ENCODE data around the gene MALRD1. TPM values are rescaled to one million over a fixed set of nuclear protein-coding genes. Genes with fewer than 3 reads are reported as not detected.

The MALRD1 gene
- total RNA-seq, 4 donors from 2014 or later = 0.33 to 7.5 (median 1.1) TPM

DNA sequence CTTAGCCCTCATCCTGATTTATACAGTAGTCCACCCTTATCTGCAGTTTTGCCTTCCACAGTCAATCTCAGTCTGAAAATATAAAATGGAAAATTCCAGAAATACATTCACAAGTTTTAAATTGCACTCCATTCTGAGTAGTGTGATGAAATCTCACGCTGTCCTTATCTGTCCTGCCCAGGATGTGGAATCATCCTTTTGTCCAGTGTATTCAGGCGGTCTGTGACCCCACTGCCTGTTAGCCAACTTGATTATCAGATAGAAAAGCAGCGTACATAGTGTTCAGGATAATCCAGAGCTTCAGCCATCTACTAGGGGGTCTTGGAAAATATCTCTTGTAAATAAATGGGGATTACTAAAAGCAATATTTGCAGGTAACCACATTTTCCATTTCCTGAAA, 146.3 kb downstream of the MALRD1 start:
- 92% methylated on average over 3 of the region's 3 CpGs for WGBS

DNA sequence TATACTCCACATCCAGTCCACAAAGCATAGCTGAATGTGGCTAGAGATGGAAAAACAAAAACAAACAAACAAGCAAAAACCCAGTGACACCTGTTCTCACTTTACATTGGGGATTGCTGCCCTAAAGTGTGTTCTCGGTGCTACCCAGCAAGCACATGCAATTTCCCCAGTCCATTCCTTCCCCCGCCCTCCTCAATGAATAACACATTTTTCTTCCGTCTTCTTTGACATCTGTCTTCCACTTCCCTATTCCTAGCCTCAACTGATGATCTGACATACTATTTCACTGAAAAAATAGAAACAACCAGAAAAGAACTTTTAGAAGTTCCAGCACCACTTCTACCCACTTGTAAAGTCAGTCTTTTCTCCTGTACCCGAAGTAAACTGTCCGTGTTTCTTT, 147.1 kb downstream of the MALRD1 start:
- H3K27me3 ChIP-seq = no peaks in the 10 kb centered on the region
- H3K4me3 ChIP-seq = no peak overlapping the region
- TF ChIP-seq, protein P1, sequence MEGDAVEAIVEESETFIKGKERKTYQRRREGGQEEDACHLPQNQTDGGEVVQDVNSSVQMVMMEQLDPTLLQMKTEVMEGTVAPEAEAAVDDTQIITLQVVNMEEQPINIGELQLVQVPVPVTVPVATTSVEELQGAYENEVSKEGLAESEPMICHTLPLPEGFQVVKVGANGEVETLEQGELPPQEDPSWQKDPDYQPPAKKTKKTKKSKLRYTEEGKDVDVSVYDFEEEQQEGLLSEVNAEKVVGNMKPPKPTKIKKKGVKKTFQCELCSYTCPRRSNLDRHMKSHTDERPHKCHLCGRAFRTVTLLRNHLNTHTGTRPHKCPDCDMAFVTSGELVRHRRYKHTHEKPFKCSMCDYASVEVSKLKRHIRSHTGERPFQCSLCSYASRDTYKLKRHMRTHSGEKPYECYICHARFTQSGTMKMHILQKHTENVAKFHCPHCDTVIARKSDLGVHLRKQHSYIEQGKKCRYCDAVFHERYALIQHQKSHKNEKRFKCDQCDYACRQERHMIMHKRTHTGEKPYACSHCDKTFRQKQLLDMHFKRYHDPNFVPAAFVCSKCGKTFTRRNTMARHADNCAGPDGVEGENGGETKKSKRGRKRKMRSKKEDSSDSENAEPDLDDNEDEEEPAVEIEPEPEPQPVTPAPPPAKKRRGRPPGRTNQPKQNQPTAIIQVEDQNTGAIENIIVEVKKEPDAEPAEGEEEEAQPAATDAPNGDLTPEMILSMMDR (IDR thresholded peaks at IDR 0.05) = no peak
- TF ChIP-seq EP300 (IDR thresholded peaks at IDR 0.05) (no peak), POLR2AphosphoS5 (IDR thresholded peaks at IDR 0.05) (no peak), POLR2A (IDR thresholded peaks at IDR 0.05; ENCODE audit: low read depth) (no peak)
- no peak overlapping the region for H3K27ac ChIP-seq (replicated peaks in 1 of 4)
- H3K9me3 ChIP-seq = peaks cover 0 to under 1% (median 0%) of the 10 kb centered on the region in 4 donors
- H3K4me1 ChIP-seq = no peaks in the 10 kb centered on the region
- H3K36me3 ChIP-seq = no peaks in the 10 kb centered on the region
- no peak for DNase-seq (ENCODE audit: extremely low spot score)
- intact Hi-C loops (cut with DNase I) = no loop called here
- WGBS = 93% methylated on average over 5 of the region's 5 CpGs

More for the DNA sequence above, 146.3 kb downstream of the MALRD1 start:
- intact Hi-C loops (cut with DNase I) = no loop called here
- H3K9me3 ChIP-seq = peaks cover 0 to 6% (median 0%) of the 10 kb centered on the region in 4 donors
- no peak overlapping the region for H3K4me3 ChIP-seq
- H3K36me3 ChIP-seq = no peaks in the 10 kb centered on the region
- no peak overlapping the region for H3K27ac ChIP-seq (replicated peaks in 1 of 4)
- no peaks in the 10 kb centered on the region for H3K27me3 ChIP-seq
- no peak for DNase-seq (ENCODE audit: extremely low spot score)
- no peaks in the 10 kb centered on the region for H3K4me1 ChIP-seq
- TF ChIP-seq POLR2AphosphoS5 (IDR thresholded peaks at IDR 0.05) (no peak), POLR2A (IDR thresholded peaks at IDR 0.05; ENCODE audit: low read depth) (no peak), EP300 (IDR thresholded peaks at IDR 0.05) (no peak)
- TF ChIP-seq, protein P1 (IDR thresholded peaks at IDR 0.05) = no peak

DNA sequence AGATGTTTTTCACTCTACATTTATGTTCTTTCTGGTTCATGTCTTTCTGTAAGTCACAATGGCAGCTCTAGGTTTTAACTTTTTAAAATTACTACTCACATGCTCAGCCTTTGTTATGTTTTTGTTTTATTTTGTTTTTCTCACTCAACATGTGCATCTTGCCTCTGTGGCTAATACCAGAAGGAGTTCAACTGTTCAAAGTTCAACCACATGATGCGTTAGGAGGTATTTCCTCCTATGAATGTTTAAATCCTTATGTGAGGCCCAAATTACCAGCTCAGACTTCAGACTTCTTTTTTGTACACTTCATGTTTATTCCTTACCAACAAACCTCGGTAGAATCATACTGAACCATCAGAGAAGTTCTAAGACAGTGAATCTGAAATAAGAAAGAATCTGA, 151.6 kb downstream of the MALRD1 start:
- DNase-seq (ENCODE audit: extremely low spot score) = no peak
- no peak overlapping the region for H3K27ac ChIP-seq (replicated peaks in 1 of 4)
- H3K36me3 ChIP-seq = no peaks in the 10 kb centered on the region
- H3K4me1 ChIP-seq = no peaks in the 10 kb centered on the region
- intact Hi-C loops (cut with DNase I) = no loop called here
- H3K4me3 ChIP-seq = no peak overlapping the region
- 71% methylated on average over 2 of the region's 2 CpGs for WGBS
- H3K27me3 ChIP-seq = no peaks in the 10 kb centered on the region
- H3K9me3 ChIP-seq = no peaks in the 10 kb centered on the region
- TF ChIP-seq, protein P1 (IDR thresholded peaks at IDR 0.05) = no peak
- TF ChIP-seq POLR2A (IDR thresholded peaks at IDR 0.05; ENCODE audit: low read depth) = no peak
- TF ChIP-seq EP300 (IDR thresholded peaks at IDR 0.05) = no peak
- no peak for TF ChIP-seq POLR2AphosphoS5 (IDR thresholded peaks at IDR 0.05)

DNA sequence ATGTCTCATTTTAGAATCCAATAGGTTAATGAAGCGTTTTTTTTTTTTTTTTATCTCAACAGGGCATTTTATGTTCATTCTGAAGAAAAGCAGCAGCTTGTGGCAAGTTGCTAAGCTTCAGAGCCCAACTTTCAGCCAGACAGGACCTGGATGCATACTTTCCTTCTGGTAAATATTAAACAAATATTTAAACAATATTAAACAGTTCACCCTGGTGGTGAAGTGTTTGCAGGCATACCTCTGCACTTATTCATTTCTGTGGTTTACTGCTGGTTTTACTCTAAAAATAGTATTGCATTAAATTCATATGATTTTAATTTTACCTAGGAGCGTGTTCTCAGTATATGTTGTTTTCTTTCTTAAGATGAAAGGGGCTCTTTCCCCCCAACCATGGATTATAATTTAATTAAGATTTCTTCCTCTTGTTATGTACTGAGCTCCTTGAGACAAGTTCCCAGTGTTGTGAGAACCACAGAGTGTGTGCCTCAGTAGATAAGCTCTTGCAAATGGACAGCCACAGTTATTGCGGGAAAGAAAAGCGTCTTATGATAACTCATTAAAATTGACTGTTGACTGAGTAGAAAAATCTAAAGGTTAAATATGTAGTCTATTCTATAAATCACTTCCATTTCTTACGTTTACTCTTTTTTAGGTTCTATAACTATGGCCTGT, 155.8 kb downstream of the MALRD1 start:
- WGBS = 79% methylated on average over 5 of the region's 5 CpGs

More for the DNA sequence above, 155.8 kb downstream of the MALRD1 start:
- intact Hi-C loops (cut with DNase I) = no loop called here
- Histone ChIP-seq H3K4me3 (no peak overlapping the region), H3K9me3 (no peaks in the 10 kb centered on the region), H3K4me1 (no peaks in the 10 kb centered on the region), H3K36me3 (no peaks in the 10 kb centered on the region), H3K27ac (replicated peaks in 1 of 4) (no peak overlapping the region), H3K27me3 (no peaks in the 10 kb centered on the region)
- no peak for TF ChIP-seq EP300 (IDR thresholded peaks at IDR 0.05)
- TF ChIP-seq POLR2A (IDR thresholded peaks at IDR 0.05; ENCODE audit: low read depth) = no peak
- TF ChIP-seq, protein P1 (IDR thresholded peaks at IDR 0.05) = no peak
- no peak for TF ChIP-seq POLR2AphosphoS5 (IDR thresholded peaks at IDR 0.05)
- DNase-seq (ENCODE audit: extremely low spot score) = no peak
